Measurements from ENCODE around the gene TNFRSF6B. TPM values are rescaled to one million over a fixed set of nuclear protein-coding genes. Genes with fewer than 3 reads are reported as not detected.

TNFRSF6B gene
- total and polyA plus RNA-seq, 4 donors: 2.1 to 73.9 (median 8.7) TPM

DNA sequence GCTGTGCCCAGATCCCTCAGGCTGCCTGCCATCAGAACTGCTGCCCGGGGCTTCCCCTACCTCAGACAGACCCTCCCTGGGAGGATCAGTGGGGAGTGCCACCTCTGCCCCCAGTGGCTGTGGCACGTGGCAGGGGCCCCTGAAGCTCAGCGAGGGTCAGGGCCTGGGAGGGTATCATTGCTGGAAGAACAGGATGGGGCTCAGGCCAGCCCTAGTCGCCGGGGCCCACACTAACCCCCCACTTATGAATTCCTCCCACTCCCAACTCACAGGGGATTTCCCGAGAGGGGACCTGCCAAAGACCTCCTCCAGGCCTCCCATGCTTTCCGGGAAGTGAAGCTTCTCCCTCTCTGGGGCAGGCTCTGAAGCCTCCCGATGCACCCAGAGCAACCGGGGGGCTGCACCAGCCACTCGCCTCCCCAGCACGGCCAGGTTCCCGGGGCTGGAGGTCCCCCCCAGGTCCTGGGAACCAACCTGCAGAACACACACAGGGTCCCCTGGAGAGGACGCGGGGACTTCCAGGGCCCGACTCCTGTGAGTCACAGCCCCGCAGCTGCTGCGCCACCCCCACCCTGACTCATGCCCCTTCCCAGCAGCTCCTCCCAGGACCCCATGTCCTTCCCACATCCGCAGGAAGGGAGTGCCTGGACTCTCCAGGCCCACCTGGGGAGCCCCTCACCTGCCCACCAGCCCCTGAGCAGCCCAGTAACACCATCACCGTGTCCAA lies 2.5 kb downstream of the TNFRSF6B start:
- peak; percentile 86 to 94 for DNase-seq
- Histone ChIP-seq H3K9me3 (ENCODE audit: control insufficient read depth, low read length) (no peaks in the 10 kb centered on the region), H3K4me1 (ENCODE audit: control insufficient read depth in 1 of 2, insufficient read depth in 2 of 2, low read length in 2 of 2) (no peaks in the 10 kb centered on the region), H3K36me3 (ENCODE audit: control insufficient read depth in 1 of 2, insufficient read depth in 2 of 2, low read length in 1 of 2) (no peaks in the 10 kb centered on the region), H3K4me3 (ENCODE audit: low read length in 2 of 2) (no peak overlapping the region), H3K27me3 (ENCODE audit: control insufficient read depth in 1 of 2, insufficient read depth in 2 of 2, low read length in 1 of 2) (no peaks in the 10 kb centered on the region), H3K27ac (ENCODE audit: low read depth in 1 of 2, low read length in 2 of 2) (no peak overlapping the region)
- intact Hi-C loops (cut with DNase I): no loop called here
- WGBS, 2 donors: 21 to 34% methylated on average over 19 of the region's 19 CpGs
- ATAC-seq (ENCODE audit: low FRiP score): peak; percentile 17

DNA sequence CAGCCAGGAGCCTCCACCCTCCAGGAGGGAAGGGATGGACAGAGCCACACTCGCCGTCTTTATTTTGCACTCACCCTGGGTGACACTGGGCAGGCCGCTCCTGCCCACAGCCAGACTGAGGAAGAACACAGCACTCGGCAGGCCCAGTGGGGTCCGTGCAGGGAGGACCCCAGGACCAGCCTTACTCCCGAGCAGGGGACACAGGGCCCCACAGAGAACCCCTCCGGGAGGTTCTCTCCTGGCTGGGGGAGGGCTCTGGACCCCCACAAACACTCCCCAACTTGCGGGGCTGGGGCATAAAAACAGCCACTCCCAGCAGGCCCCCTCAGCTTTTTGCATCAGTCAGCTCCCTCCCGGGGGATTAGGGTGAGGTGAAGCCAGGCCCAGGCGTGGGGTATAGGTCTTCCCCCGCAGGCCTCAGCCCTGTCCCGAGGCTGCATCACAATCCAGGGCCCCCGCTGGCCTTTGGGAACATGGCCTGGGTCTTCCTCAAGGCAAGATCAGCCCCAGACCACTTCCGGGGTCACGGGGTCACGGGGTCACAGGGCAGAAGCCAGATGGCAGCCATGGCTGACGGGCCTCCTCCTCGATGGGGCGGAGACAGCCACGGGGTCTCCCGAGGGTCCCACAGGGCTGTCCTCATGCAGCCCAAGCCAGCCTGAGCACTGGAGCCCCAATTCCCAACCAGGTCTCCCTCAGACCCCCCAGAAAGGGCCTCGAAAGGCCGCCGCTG lies 3.2 kb downstream of the TNFRSF6B start:
- Histone ChIP-seq H3K9me3 (ENCODE audit: control insufficient read depth, low read length) (no peaks in the 10 kb centered on the region), H3K36me3 (ENCODE audit: control insufficient read depth in 1 of 2, insufficient read depth in 2 of 2, low read length in 1 of 2) (no peaks in the 10 kb centered on the region), H3K27me3 (ENCODE audit: control insufficient read depth in 1 of 2, insufficient read depth in 2 of 2, low read length in 1 of 2) (no peaks in the 10 kb centered on the region), H3K4me3 (ENCODE audit: low read length in 2 of 2) (no peak overlapping the region), H3K27ac (ENCODE audit: low read depth in 1 of 2, low read length in 2 of 2) (no peak overlapping the region), H3K4me1 (ENCODE audit: control insufficient read depth in 1 of 2, insufficient read depth in 2 of 2, low read length in 2 of 2) (no peaks in the 10 kb centered on the region)
- 66 to 70% methylated on average over 24 of the region's 24 CpGs for WGBS, 2 donors
- peak; percentile 60 to 74 for DNase-seq
- no peak for ATAC-seq (ENCODE audit: low FRiP score)
- intact Hi-C loops (cut with DNase I): no loop called here

DNA sequence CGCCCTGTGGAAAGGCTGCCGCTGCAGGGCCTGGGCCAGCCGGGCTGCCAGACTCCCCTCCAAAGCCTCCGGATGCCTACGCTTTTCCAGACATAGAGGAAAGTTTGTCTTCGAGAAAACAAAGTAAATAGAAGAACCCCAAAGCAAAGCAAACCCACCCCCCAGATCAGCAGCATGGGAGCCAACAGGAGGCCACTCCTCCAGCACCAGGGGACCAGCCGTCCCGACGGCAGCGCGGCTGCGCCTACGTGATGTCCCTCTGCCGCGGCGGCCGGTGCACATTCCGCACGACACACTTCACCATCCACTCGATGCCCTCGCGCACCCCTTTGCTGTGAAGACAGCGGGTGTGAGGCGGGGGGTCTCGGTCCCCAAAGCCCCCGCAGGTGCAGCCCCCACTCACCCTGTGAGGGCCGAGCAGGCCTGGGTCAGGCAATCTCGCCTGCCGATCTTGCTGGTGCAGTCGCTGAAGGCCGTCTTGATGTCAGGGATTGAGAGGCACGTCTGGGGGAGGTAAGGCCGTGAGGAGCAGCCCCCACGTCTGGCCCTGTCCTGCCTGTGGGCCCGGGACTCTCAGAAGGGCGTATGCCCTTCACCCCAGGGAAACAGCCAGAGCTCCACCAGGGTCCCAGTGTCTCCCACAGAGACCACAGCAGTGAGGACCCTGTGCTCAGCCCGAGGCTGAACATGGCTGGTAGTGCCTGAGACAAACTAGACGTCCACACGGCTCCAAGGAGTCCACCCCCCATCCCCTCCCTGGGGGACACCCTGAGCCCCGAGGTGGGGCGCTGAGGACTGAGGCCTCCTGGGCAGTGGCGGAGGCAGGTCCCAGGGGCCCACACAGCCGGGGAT lies 4.0 kb downstream of the TNFRSF6B start:
- intact Hi-C loops (cut with DNase I): no loop called here
- peak; percentile 56 to 63 for DNase-seq
- H3K27me3 ChIP-seq (ENCODE audit: control insufficient read depth in 1 of 2, insufficient read depth in 2 of 2, low read length in 1 of 2): no peaks in the 10 kb centered on the region
- H3K36me3 ChIP-seq (ENCODE audit: control insufficient read depth in 1 of 2, insufficient read depth in 2 of 2, low read length in 1 of 2): no peaks in the 10 kb centered on the region
- no peaks in the 10 kb centered on the region for H3K4me1 ChIP-seq (ENCODE audit: control insufficient read depth in 1 of 2, insufficient read depth in 2 of 2, low read length in 2 of 2)
- no peaks in the 10 kb centered on the region for H3K9me3 ChIP-seq (ENCODE audit: control insufficient read depth, low read length)
- WGBS, 2 donors: 86% methylated on average over 43 of the region's 43 CpGs
- H3K27ac ChIP-seq (ENCODE audit: low read depth in 1 of 2, low read length in 2 of 2): no peak overlapping the region
- ATAC-seq (ENCODE audit: low FRiP score): no peak
- no peak overlapping the region for H3K4me3 ChIP-seq (ENCODE audit: low read length in 2 of 2)

DNA sequence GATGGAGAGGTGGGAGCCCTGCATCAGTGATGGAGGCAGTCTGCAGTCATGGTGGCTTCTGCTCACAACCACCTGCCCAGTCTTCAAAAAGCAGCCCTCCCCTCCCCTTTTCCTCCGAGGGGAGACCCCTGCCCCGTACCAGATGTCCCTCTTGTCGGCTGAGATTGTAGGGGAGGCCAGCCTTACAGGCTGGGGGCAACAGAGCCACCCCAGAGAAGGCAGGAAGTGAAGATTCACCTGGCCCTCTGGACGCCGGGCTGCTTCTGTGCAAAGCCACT lies 4.5 kb downstream of the TNFRSF6B start:
- Histone ChIP-seq H3K9me3 (ENCODE audit: control insufficient read depth, low read length) (no peaks in the 10 kb centered on the region), H3K4me1 (ENCODE audit: control insufficient read depth in 1 of 2, insufficient read depth in 2 of 2, low read length in 2 of 2) (no peaks in the 10 kb centered on the region), H3K4me3 (ENCODE audit: low read length in 2 of 2) (no peak overlapping the region), H3K27ac (ENCODE audit: low read depth in 1 of 2, low read length in 2 of 2) (no peak overlapping the region), H3K36me3 (ENCODE audit: control insufficient read depth in 1 of 2, insufficient read depth in 2 of 2, low read length in 1 of 2) (no peaks in the 10 kb centered on the region), H3K27me3 (ENCODE audit: control insufficient read depth in 1 of 2, insufficient read depth in 2 of 2, low read length in 1 of 2) (no peaks in the 10 kb centered on the region)
- DNase-seq (no peak), ATAC-seq (ENCODE audit: low FRiP score) (no peak)
- WGBS, 2 donors: 68 to 78% methylated on average over 5 of the region's 5 CpGs
- intact Hi-C loops (cut with DNase I): no loop called here

DNA sequence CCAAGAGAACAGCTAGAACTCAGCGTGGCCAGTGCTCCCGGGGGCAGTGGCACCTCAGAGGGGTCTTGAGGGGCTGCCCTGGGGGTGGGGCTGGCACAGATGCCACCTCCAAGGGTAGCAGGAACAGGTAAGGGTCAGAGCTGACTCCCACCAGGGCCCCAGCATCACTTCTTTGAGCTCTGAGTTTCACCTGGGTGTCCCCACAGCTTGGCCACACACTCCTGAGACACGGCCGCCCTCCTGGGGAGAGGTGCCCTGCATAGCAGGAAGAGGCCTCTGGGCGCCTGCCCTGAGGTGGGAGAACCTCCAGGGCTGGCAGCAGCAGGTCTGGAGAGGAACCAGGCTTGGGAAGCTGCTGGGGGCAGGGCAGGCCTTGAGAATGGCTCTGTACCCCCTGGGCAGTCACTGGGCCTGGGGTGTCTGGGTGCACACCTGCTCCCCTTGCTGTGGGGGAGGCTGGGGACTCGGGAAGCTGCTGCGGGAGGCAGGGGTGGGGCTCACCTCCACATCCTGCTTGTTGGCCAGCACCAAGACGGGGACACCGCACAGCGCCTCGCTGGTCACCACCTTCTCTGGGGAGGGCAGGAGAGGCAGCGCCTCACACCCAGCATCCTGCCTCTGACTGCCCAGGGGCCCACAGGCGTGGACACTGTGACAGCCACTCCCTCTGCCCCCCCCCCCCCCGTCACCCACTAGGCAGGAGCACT lies 5.0 kb downstream of the TNFRSF6B start:
- DNase-seq: peak in 1 of 2 donors; percentile 73
- H3K27ac ChIP-seq (ENCODE audit: low read depth in 1 of 2, low read length in 2 of 2): no peak overlapping the region
- intact Hi-C loops (cut with DNase I): no loop called here
- no peak for ATAC-seq (ENCODE audit: low FRiP score)
- H3K4me1 ChIP-seq (ENCODE audit: control insufficient read depth in 1 of 2, insufficient read depth in 2 of 2, low read length in 2 of 2): no peaks in the 10 kb centered on the region
- H3K27me3 ChIP-seq (ENCODE audit: control insufficient read depth in 1 of 2, insufficient read depth in 2 of 2, low read length in 1 of 2): no peaks in the 10 kb centered on the region
- 82 to 86% methylated on average over 11 to 14 of the region's 14 CpGs for WGBS, 2 donors
- no peak overlapping the region for H3K4me3 ChIP-seq (ENCODE audit: low read length in 2 of 2)
- H3K9me3 ChIP-seq (ENCODE audit: control insufficient read depth, low read length): no peaks in the 10 kb centered on the region
- no peaks in the 10 kb centered on the region for H3K36me3 ChIP-seq (ENCODE audit: control insufficient read depth in 1 of 2, insufficient read depth in 2 of 2, low read length in 1 of 2)

DNA sequence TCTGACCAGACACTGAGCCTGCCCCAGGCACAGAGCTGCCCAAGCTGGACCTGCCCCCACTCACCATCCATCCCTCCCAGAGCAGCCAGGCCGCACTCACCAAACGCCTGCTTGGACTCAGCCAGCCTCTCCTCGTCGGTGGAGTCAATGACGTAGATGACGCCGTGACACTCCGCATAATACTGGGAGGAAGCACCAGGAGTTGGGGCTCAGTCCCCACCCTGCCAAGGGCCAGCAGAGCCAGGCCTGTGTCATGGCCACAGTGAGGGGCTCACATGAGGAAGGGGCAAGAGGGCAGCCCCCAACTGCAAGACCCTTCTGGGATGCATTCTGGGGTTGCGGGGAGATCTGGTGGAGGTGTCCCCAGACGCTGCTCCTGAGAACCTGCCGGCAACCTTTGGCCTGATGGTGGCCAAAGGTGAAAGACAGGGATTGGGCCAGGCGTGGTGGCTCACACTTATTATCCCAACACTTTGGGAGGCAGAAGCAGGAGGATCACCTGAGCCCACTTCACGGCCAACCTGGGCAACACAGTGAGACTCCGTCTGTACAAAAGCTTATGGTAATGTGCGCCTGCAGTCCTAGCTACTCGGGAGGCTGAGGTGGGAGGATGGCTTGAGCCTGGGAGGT lies 5.7 kb downstream of the TNFRSF6B start:
- DNase-seq: peak in 1 of 2 donors; percentile 69
- no peaks in the 10 kb centered on the region for H3K9me3 ChIP-seq (ENCODE audit: control insufficient read depth, low read length)
- no peaks in the 10 kb centered on the region for H3K27me3 ChIP-seq (ENCODE audit: control insufficient read depth in 1 of 2, insufficient read depth in 2 of 2, low read length in 1 of 2)
- no peak overlapping the region for H3K27ac ChIP-seq (ENCODE audit: low read depth in 1 of 2, low read length in 2 of 2)
- intact Hi-C loops (cut with DNase I): no loop called here
- H3K4me3 ChIP-seq (ENCODE audit: low read length in 2 of 2): no peak overlapping the region
- 88% methylated on average over 16 of the region's 16 CpGs for WGBS, 2 donors
- no peaks in the 10 kb centered on the region for H3K4me1 ChIP-seq (ENCODE audit: control insufficient read depth in 1 of 2, insufficient read depth in 2 of 2, low read length in 2 of 2)
- no peaks in the 10 kb centered on the region for H3K36me3 ChIP-seq (ENCODE audit: control insufficient read depth in 1 of 2, insufficient read depth in 2 of 2, low read length in 1 of 2)
- no peak for ATAC-seq (ENCODE audit: low FRiP score)

DNA sequence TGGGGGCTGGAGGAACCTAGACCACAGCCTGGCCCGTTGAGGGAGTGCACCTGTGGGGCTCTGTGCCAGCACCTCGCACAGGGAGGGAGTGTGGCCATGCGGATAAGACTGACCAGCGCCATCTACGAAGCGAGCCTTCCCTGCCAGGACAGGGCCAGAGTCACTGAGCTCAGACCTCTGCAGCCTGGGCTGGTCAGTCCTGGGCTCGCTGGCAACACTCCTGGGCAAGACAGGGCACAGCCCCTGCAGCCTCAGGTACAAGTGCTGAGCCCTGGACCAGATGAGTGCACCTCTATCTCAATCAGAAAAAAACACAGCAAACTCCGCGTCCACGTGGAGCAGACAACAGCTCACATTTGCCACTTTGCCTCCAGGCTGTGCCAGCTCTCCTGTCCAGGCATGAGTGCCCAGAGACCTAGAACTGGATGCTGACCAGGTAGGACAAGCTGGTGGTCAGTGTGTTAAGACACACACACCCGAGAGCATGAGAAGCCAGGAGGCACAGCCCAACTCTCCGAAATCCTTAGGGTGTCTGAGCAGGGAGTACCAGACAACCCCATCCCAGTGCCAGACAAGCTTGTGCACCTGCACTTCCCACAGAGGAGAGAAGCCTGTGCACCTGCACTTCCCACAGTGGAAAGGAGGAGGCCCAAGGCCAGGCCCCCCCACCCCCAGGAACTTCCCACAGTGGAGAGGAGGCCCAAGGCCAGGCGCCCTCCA lies 6.5 kb downstream of the TNFRSF6B start:
- ATAC-seq (ENCODE audit: low FRiP score) (no peak), DNase-seq (peak in 1 of 2 donors; percentile 72)
- intact Hi-C loops (cut with DNase I): no loop called here
- H3K36me3 ChIP-seq (ENCODE audit: control insufficient read depth in 1 of 2, insufficient read depth in 2 of 2, low read length in 1 of 2): no peaks in the 10 kb centered on the region
- H3K27me3 ChIP-seq (ENCODE audit: control insufficient read depth in 1 of 2, insufficient read depth in 2 of 2, low read length in 1 of 2): no peaks in the 10 kb centered on the region
- no peaks in the 10 kb centered on the region for H3K4me1 ChIP-seq (ENCODE audit: control insufficient read depth in 1 of 2, insufficient read depth in 2 of 2, low read length in 2 of 2)
- no peak overlapping the region for H3K27ac ChIP-seq (ENCODE audit: low read depth in 1 of 2, low read length in 2 of 2)
- no peak overlapping the region for H3K4me3 ChIP-seq (ENCODE audit: low read length in 2 of 2)
- 76 to 77% methylated on average over 13 of the region's 13 CpGs for WGBS, 2 donors
- H3K9me3 ChIP-seq (ENCODE audit: control insufficient read depth, low read length): no peaks in the 10 kb centered on the region
